Panc1 (cell line): ENCODE measurements around the gene GRK3. TPM values are rescaled to one million over a fixed set of nuclear protein-coding genes. Genes with fewer than 3 reads are reported as not detected.
"Not testable (repeated sequence)": the region's sequence is repeated elsewhere in the genome, so short reads cannot be mapped to it uniquely, and the experiment has no call there.

Source experiments
- ATAC-seq: fragments of 200-7000 bp; cut with Tn5 transposase; 2 replicates; pipeline ENCODE4 v1.9.1; 2020; ENCODE audit warnings: mild to moderate bottlenecking, moderate library complexity
- BruUV-seq: library from RNA; stranded (reverse); fragments of 400-500 nt; replicated peaks from 2 replicates; lab custom pipeline; 2021; lab: Mats Ljungman, UMichigan
- CTCF ChIA-PET: fragments of 300-600 bp; sonication (Branson Sonifier 250); formaldehyde crosslinking; loops from one replicate; lab custom pipeline; 2022; ENCODE audit warnings: antibody characterized with exemption; lab: Charles Lee
- POLR2A ChIA-PET: fragments of 300-600 bp; sonication (Branson Sonifier 250); formaldehyde crosslinking; loops from one replicate; lab custom pipeline; 2022; ENCODE audit warnings: antibody characterized with exemption; lab: Charles Lee
- DNase-seq: peaks from one replicate; pipeline ENCODE4 v3.0.0-alpha.2; 2010; ENCODE audit warnings: low read depth, low spot score
- H3K27ac ChIP-seq: 2 replicates; pipeline ENCODE4 v1.5.1; 2011; ENCODE audit warnings: mild to moderate bottlenecking, low read length, inconsistent platforms
- H3K27me3 ChIP-seq: fragments of 200-500 bp; sonication (Bioruptor generic); 2 replicates; pipeline ENCODE4 v1.6.0; 2014; ENCODE audit warnings: low read length, inconsistent platforms; ENCODE audit not compliant: control insufficient read depth, insufficient read depth
- H3K36me3 ChIP-seq: fragments of 200-500 bp; sonication (Bioruptor generic); 2 replicates; pipeline ENCODE4 v1.5.1; 2014; ENCODE audit warnings: inconsistent platforms, mild to moderate bottlenecking, low read length, moderate library complexity; ENCODE audit not compliant: control insufficient read depth, insufficient read depth
- H3K4me1 ChIP-seq: 2 replicates; pipeline ENCODE4 v1.5.1; 2011; ENCODE audit warnings: inconsistent platforms, mild to moderate bottlenecking, low read length, moderate library complexity; ENCODE audit not compliant: control insufficient read depth, insufficient read depth
- H3K4me3 ChIP-seq, 2 experiments: 2 replicates each; pipeline ENCODE4 v1.5.1; 2011 to 2012; ENCODE audit warnings: low read depth in 2 of 2, low read length in 2 of 2, mild to moderate bottlenecking in 2 of 2, inconsistent platforms in 1 of 2, moderate library complexity in 1 of 2
- H3K9me3 ChIP-seq: fragments of 200-500 bp; sonication (Bioruptor generic); 2 replicates; pipeline ENCODE4 v1.5.1; 2014; ENCODE audit warnings: low read depth, mild to moderate bottlenecking, inconsistent platforms, low read length, moderate library complexity; ENCODE audit not compliant: control insufficient read depth, insufficient read depth
- CTCF ChIP-seq: fragments of 450-650 bp; IDR thresholded peaks from 2 replicates; pipeline ENCODE4 v1.5.1; 2017; ENCODE audit warnings: mild to moderate bottlenecking
- POLR2AphosphoS5 ChIP-seq: IDR thresholded peaks from 2 replicates; pipeline ENCODE4 v1.6.1; 2012; ENCODE audit warnings: mild to moderate bottlenecking, low read depth, low read length, moderate library complexity
- REST ChIP-seq, 2 experiments: IDR thresholded peaks; 2 replicates each; pipeline ENCODE4 v1.6.1; 2011 to 2012; ENCODE audit warnings: low read depth in 2 of 2, control low read depth in 1 of 2, low read length in 1 of 2, mild to moderate bottlenecking in 1 of 2, moderate library complexity in 1 of 2; ENCODE audit not compliant: insufficient read depth in 1 of 2
- SIN3A ChIP-seq: IDR thresholded peaks from 2 replicates; pipeline ENCODE4 v1.6.1; 2012; ENCODE audit warnings: low read depth, mild to moderate bottlenecking, low read length, moderate library complexity, borderline replicate concordance; ENCODE audit not compliant: insufficient read depth
- TCF7L2 ChIP-seq: IDR thresholded peaks from 2 replicates; pipeline ENCODE4 v1.6.1; 2011; ENCODE audit warnings: mild to moderate bottlenecking, low read depth, low read length, inconsistent platforms
- in situ Hi-C: cut with HindIII; loops from 2 replicates; pipeline ENCODE4 v1.10.0; 2016; ENCODE audit warnings: low sequenced_read_pairs, low pct_unique_long_range_greater_than_20kb
- intact Hi-C: fragments of 100-400 bp; cut with micrococcal nuclease; formaldehyde crosslinking; loops from one replicate; pipeline ENCODE4 v1.10.0; 2022; ENCODE audit not compliant: unreplicated experiment
- total RNA-seq: library from RNA; stranded (reverse); gene quantifications from one replicate; pipeline ENCODE4 v1.2.1, GENCODE V29; 2021; ENCODE audit not compliant: unreplicated experiment

GRK3 gene
- total RNA-seq, 1 experiment from 2014 or later, result 12.0 TPM

GRCh38 chr22:25529541-25530137 is 34.8 kb upstream of the GRK3 start:
- BruUV-seq, ATAC-seq, in situ Hi-C loops, H3K4me1 ChIP-seq, POLR2A ChIA-PET, DNase-seq, H3K27ac ChIP-seq, H3K36me3 ChIP-seq, H3K4me3 ChIP-seq, CTCF ChIA-PET, intact Hi-C loops, H3K9me3 ChIP-seq, H3K27me3 ChIP-seq: not testable (repeated sequence)

- H3K27me3 ChIP-seq, H3K9me3 ChIP-seq, POLR2A ChIA-PET, CTCF ChIA-PET, H3K36me3 ChIP-seq, ATAC-seq, H3K4me3 ChIP-seq, DNase-seq, intact Hi-C loops, H3K27ac ChIP-seq, BruUV-seq, in situ Hi-C loops, H3K4me1 ChIP-seq: not testable (repeated sequence)
These were observed 32.8 kb upstream of the GRK3 start for GRCh38 chr22:25531677-25532076.

- in situ Hi-C loops, result no loop called here
These were observed 29.8 kb upstream of the GRK3 start for GRCh38 chr22:25534724-25535123.

More at GRCh38 chr22:25534724-25535123, 29.8 kb upstream of the GRK3 start:
- BruUV-seq, result no TSS peak
- no peak overlapping the region for H3K27ac ChIP-seq
- POLR2A ChIA-PET, result no interaction called here
- no peaks in the 10 kb centered on the region for H3K27me3 ChIP-seq
- CTCF ChIA-PET, result no interaction called here
- TF ChIP-seq SIN3A (no peak), CTCF (no peak), REST (IDR thresholded peaks at IDR 0.05; ENCODE audit: insufficient read depth in 1 of 2, low read depth in 2 of 2, low read length in 1 of 2) (no peak), TCF7L2 (no peak), POLR2AphosphoS5 (no peak)
- DNase-seq, result no peak
- H3K9me3 ChIP-seq, result no peaks in the 10 kb centered on the region
- no peaks in the 10 kb centered on the region for H3K4me1 ChIP-seq
- no peak for ATAC-seq
- no peak overlapping the region for H3K4me3 ChIP-seq
- intact Hi-C loops, result no loop called here
- no peaks in the 10 kb centered on the region for H3K36me3 ChIP-seq
